GM23338 (cell line): Measurements from ENCODE around the gene BMPR1B. TPM values are rescaled to one million over a fixed set of nuclear protein-coding genes. Genes with fewer than 3 reads are reported as not detected.

Source experiments
- ATAC-seq: fragments of 200-7000 bp; cut with Tn5 transposase; 3 replicates; pipeline ENCODE4 v1.9.1; 2020
- DNase-seq: peaks from one replicate; pipeline ENCODE4 v3.0.0-alpha.2; 2015; ENCODE audit warnings: low spot score
- H2AFZ ChIP-seq: fragments of 200-600 bp; sonication (generic); 2 replicates; pipeline ENCODE4 v1.8.0; 2016; ENCODE audit warnings: antibody characterized with exemption, mild to moderate bottlenecking, moderate library complexity
- H3F3A ChIP-seq: fragments of 200-600 bp; sonication (generic); replicated peaks from 2 replicates; pipeline ENCODE4 v1.8.0; 2017; ENCODE audit warnings: antibody characterized with exemption, mixed run types, low read depth
- H3K27ac ChIP-seq: fragments of 200-600 bp; sonication (generic); 2 replicates; pipeline ENCODE4 v1.6.1; 2016; ENCODE audit warnings: low read depth
- H3K27me3 ChIP-seq: fragments of 200-600 bp; sonication (generic); 2 replicates; pipeline ENCODE4 v1.8.0; 2016; ENCODE audit warnings: mild to moderate bottlenecking, mixed run types, moderate library complexity; ENCODE audit not compliant: insufficient read depth
- H3K36me3 ChIP-seq: fragments of 200-600 bp; sonication (generic); 2 replicates; pipeline ENCODE4 v1.8.0; 2016; ENCODE audit warnings: mild to moderate bottlenecking; ENCODE audit not compliant: insufficient read depth
- H3K4me1 ChIP-seq: fragments of 200-600 bp; sonication (generic); 2 replicates; pipeline ENCODE4 v1.8.0; 2016; ENCODE audit warnings: mild to moderate bottlenecking, moderate library complexity; ENCODE audit not compliant: insufficient read depth
- H3K4me2 ChIP-seq: fragments of 200-600 bp; sonication (generic); 2 replicates; pipeline ENCODE4 v1.7.1; 2017; ENCODE audit warnings: mixed run types
- H3K4me3 ChIP-seq: fragments of 200-600 bp; sonication (generic); 2 replicates; pipeline ENCODE4 v1.6.1; 2016; ENCODE audit warnings: mixed run types
- H3K79me2 ChIP-seq: fragments of 200-600 bp; sonication (generic); replicated peaks from 2 replicates; pipeline ENCODE4 v1.8.0; 2017; ENCODE audit warnings: mild to moderate bottlenecking; ENCODE audit not compliant: insufficient read depth
- H3K9me2 ChIP-seq: fragments of 200-600 bp; sonication (generic); 2 replicates; pipeline ENCODE4 v1.8.0; 2017; ENCODE audit not compliant: insufficient read depth
- H4K20me1 ChIP-seq: fragments of 200-600 bp; sonication (generic); replicated peaks from 2 replicates; pipeline ENCODE4 v1.8.0; 2017; ENCODE audit warnings: mild to moderate bottlenecking; ENCODE audit not compliant: insufficient read depth
- H3K27ac Mint-ChIP-seq: 2 replicates; pipeline ENCODE4 v1.8.0; 2020; ENCODE audit warnings: inconsistent platforms, mild to moderate bottlenecking, moderate library complexity, mixed read lengths
- H3K27me3 Mint-ChIP-seq: 3 replicates; pipeline ENCODE4 v1.8.0; 2022; ENCODE audit warnings: low read depth, mild to moderate bottlenecking, moderate library complexity, mixed read lengths, inconsistent platforms; ENCODE audit not compliant: insufficient read depth, poor library complexity
- H3K36me3 Mint-ChIP-seq: 3 replicates; pipeline ENCODE4 v1.8.0; 2021; ENCODE audit warnings: low read depth, mild to moderate bottlenecking, inconsistent platforms, moderate library complexity, mixed read lengths
- H3K4me1 Mint-ChIP-seq: 3 replicates; pipeline ENCODE4 v1.8.0; 2020; ENCODE audit warnings: mild to moderate bottlenecking, inconsistent platforms, mixed read lengths
- H3K4me3 Mint-ChIP-seq: 3 replicates; pipeline ENCODE4 v1.8.0; 2021; ENCODE audit warnings: moderate library complexity, mild to moderate bottlenecking, inconsistent platforms, mixed read lengths
- H3K9me3 Mint-ChIP-seq: 3 replicates; pipeline ENCODE4 v1.8.0; 2020; ENCODE audit warnings: moderate library complexity, mild to moderate bottlenecking, inconsistent platforms, mixed read lengths
- CREB1 ChIP-seq: fragments of 250-450 bp; sonication (Bioruptor Pico); IDR thresholded peaks from 2 replicates; pipeline ENCODE4 v1.5.0; 2020; ENCODE audit warnings: low read depth, mild to moderate bottlenecking, moderate library complexity
- EZH2 ChIP-seq: fragments of 200-600 bp; sonication (generic); IDR thresholded peaks from one replicate; pipeline ENCODE4 v1.8.0; 2017; ENCODE audit warnings: antibody characterized with exemption, mild to moderate bottlenecking, low read depth; ENCODE audit not compliant: unreplicated experiment
- EZH2phosphoT487 ChIP-seq: fragments of 200-600 bp; sonication (generic); IDR thresholded peaks from one replicate; pipeline ENCODE4 v1.8.1; 2018; ENCODE audit warnings: antibody characterized with exemption; ENCODE audit not compliant: unreplicated experiment
- JUNB ChIP-seq: IDR thresholded peaks from one replicate; pipeline ENCODE4 v1.6.1; 2016; ENCODE audit warnings: antibody characterized with exemption; ENCODE audit not compliant: unreplicated experiment
- NANOG ChIP-seq: IDR thresholded peaks from 2 replicates; pipeline ENCODE4 v1.6.1; 2016; ENCODE audit warnings: antibody characterized with exemption, borderline replicate concordance
- POLR2AphosphoS5 ChIP-seq: IDR thresholded peaks from 2 replicates; pipeline ENCODE4 v1.6.1; 2016; ENCODE audit warnings: antibody characterized with exemption, low read depth
- REST ChIP-seq: IDR thresholded peaks from one replicate; pipeline ENCODE4 v1.6.1; 2018; ENCODE audit warnings: antibody characterized with exemption; ENCODE audit not compliant: unreplicated experiment
- STAT1 ChIP-seq: IDR thresholded peaks from one replicate; pipeline ENCODE4 v1.6.1; 2016; ENCODE audit warnings: antibody characterized with exemption; ENCODE audit not compliant: unreplicated experiment
- ZNF114 ChIP-seq: fragments of 250-450 bp; sonication (Bioruptor Pico); IDR thresholded peaks from 2 replicates; pipeline ENCODE4 v1.5.0; 2020; ENCODE audit warnings: mild to moderate bottlenecking, moderate library complexity
- ZNF331 ChIP-seq: fragments of 250-450 bp; sonication (Bioruptor Pico); IDR thresholded peaks from 2 replicates; pipeline ENCODE4 v1.5.0; 2020; ENCODE audit warnings: low read depth, mild to moderate bottlenecking, moderate library complexity
- ZNF462 ChIP-seq: fragments of 250-450 bp; sonication (Bioruptor Pico); IDR thresholded peaks from 2 replicates; pipeline ENCODE4 v1.5.0; 2020; ENCODE audit warnings: mild to moderate bottlenecking, moderate library complexity
- polyA plus RNA-seq: library from polyadenylated mRNA; unstranded; fragments of >200 nt; fragmentation: Nextera tagmentation; extraction: Ambion mirVana; gene quantifications from 2 replicates; pipeline ENCODE4 v1.2.1, GENCODE V29; 2016
- total RNA-seq: library from RNA; depleted of rRNA; stranded (reverse); fragments of >200 nt; shearing (Covaris generic); gene quantifications from 2 replicates; pipeline ENCODE4 v1.2.3, GENCODE V29; 2014
- TF ChIP-seq, protein P1 (sequence below), 2 experiments: fragments of 200-600 bp in 1 of 2; sonication (generic) in 1 of 2; conservative IDR thresholded peaks; 2 replicates each; pipeline versions ENCODE4 v1.5.1 to v1.6.1; 2016 to 2017; ENCODE audit warnings: antibody characterized with exemption in 2 of 2, low read depth in 2 of 2, mild to moderate bottlenecking in 2 of 2, moderate library complexity in 1 of 2

BMPR1B gene
- total and polyA plus RNA-seq, 2 experiments from 2014 or later, result 0.48 to 1.0 TPM

GRCh38 chr4:94962484-94962883, 204.7 kb downstream of the BMPR1B start:
- H3K36me3 ChIP-seq, result no peaks in the 10 kb centered on the region
- Mint-ChIP-seq H3K27me3 (no peaks in the 10 kb centered on the region), H3K4me1 (peaks cover 14% of the 10 kb centered on the region), H3K9me3 (no peaks in the 10 kb centered on the region), H3K27ac (no peak overlapping the region), H3K4me3 (no peak overlapping the region), H3K36me3 (peaks cover 5% of the 10 kb centered on the region; the same call in 1 of the 3 replicates)
- no peak overlapping the region for H3K4me2 ChIP-seq
- H4K20me1 ChIP-seq, result no peaks in the 10 kb centered on the region
- H3K27me3 ChIP-seq, result no peaks in the 10 kb centered on the region
- H3K79me2 ChIP-seq, result no peaks in the 10 kb centered on the region
- no peaks in the 10 kb centered on the region for H3K9me2 ChIP-seq
- no peak overlapping the region for H2AFZ ChIP-seq
- TF ChIP-seq CREB1 (CRISPR knock-in tag), result no peak
- DNase-seq, result no peak
- no peak for ATAC-seq
- H3K27ac ChIP-seq, result no peak overlapping the region
- H3K4me1 ChIP-seq, result peaks cover under 1% of the 10 kb centered on the region
- no peaks in the 10 kb centered on the region for H3F3A ChIP-seq
- no peak overlapping the region for H3K4me3 ChIP-seq

DNA sequence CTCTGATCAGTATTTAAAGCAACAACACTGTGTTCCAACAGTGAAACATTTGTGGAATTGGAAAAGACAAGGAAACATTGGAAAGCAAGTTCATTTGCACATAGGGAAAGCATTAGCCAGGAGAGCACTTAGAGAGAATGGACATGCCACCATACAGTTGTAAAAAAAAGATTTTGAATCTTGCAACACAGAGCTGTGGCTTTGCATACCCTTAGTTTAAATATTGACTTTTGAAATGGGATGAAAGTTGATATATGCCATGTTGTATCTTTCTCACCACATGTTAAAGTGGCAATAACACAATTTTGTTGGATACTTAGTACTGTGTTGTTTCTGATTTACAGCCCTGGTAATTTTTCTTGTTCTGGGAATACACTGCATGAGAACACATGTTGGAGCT, 208.1 kb downstream of the BMPR1B start:
- no peaks in the 10 kb centered on the region for H3K27me3 Mint-ChIP-seq
- H4K20me1 ChIP-seq, result no peaks in the 10 kb centered on the region
- H3K79me2 ChIP-seq, result no peaks in the 10 kb centered on the region
- ATAC-seq (no peak), DNase-seq (no peak)
- no peaks in the 10 kb centered on the region for H3K36me3 ChIP-seq
- H3K9me2 ChIP-seq, result no peaks in the 10 kb centered on the region
- no peaks in the 10 kb centered on the region for H3K9me3 Mint-ChIP-seq
- no peaks in the 10 kb centered on the region for H3K27me3 ChIP-seq
- H3K4me3 Mint-ChIP-seq, result no peak overlapping the region
- H3K27ac ChIP-seq, result no peak overlapping the region
- no peak overlapping the region for H3K4me3 ChIP-seq
- no peaks in the 10 kb centered on the region for H3F3A ChIP-seq
- H3K27ac Mint-ChIP-seq, result no peak overlapping the region
- H3K4me1 ChIP-seq, result no peaks in the 10 kb centered on the region; the same call in none of the 2 replicates
- no peak overlapping the region for H3K4me2 ChIP-seq
- H2AFZ ChIP-seq, result no peak overlapping the region
- H3K36me3 Mint-ChIP-seq, result peaks cover 5% of the 10 kb centered on the region; the same call in 1 of the 3 replicates
- peaks cover 13% of the 10 kb centered on the region; the same call in 2 of the 3 replicates for H3K4me1 Mint-ChIP-seq
- TF ChIP-seq ZNF331 (CRISPR knock-in tag) (no peak), REST (no peak), ZNF462 (CRISPR knock-in tag) (no peak), STAT1 (no peak), POLR2AphosphoS5 (no peak), EZH2 (no peak), EZH2phosphoT487 (no peak), NANOG (no peak), ZNF114 (no peak), JUNB (no peak)
- TF ChIP-seq, protein P1, sequence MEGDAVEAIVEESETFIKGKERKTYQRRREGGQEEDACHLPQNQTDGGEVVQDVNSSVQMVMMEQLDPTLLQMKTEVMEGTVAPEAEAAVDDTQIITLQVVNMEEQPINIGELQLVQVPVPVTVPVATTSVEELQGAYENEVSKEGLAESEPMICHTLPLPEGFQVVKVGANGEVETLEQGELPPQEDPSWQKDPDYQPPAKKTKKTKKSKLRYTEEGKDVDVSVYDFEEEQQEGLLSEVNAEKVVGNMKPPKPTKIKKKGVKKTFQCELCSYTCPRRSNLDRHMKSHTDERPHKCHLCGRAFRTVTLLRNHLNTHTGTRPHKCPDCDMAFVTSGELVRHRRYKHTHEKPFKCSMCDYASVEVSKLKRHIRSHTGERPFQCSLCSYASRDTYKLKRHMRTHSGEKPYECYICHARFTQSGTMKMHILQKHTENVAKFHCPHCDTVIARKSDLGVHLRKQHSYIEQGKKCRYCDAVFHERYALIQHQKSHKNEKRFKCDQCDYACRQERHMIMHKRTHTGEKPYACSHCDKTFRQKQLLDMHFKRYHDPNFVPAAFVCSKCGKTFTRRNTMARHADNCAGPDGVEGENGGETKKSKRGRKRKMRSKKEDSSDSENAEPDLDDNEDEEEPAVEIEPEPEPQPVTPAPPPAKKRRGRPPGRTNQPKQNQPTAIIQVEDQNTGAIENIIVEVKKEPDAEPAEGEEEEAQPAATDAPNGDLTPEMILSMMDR (conservative IDR thresholded peaks at IDR 0.05; ENCODE audit: low read depth in 2 of 2), result no peak
